CD14-positive monocyte (primary cell): ENCODE measurements around the gene DMRTC2. TPM values are rescaled to one million over a fixed set of nuclear protein-coding genes. Genes with fewer than 3 reads are reported as not detected.

ENCODE experiments used
- DNase-seq, 3 donors: peaks; one replicate each; pipeline ENCODE4 v3.0.0-alpha.2; 2011 to 2022
- H2AFZ ChIP-seq: 2 replicates; pipeline ENCODE4 v1.6.0; 2012; ENCODE audit warnings: mild to moderate bottlenecking, low read depth, low read length, inconsistent platforms; ENCODE audit not compliant: insufficient read depth, poor library complexity, severe bottlenecking
- H3K27ac ChIP-seq, 2 donors: 1 replicate in 1 of 2; 2 replicates in 1 of 2; pipeline ENCODE4 v1.5.1; 2012 to 2013; ENCODE audit warnings: low read length in 2 of 2, control low read depth in 1 of 2, inconsistent platforms in 1 of 2, low read depth in 1 of 2, mild to moderate bottlenecking in 1 of 2
- H3K27me3 ChIP-seq, 2 donors: one replicate each; pipeline versions ENCODE4 v1.6.0 to v1.6.1; 2011 to 2013; ENCODE audit warnings: low read length in 2 of 2; ENCODE audit not compliant: control insufficient read depth in 2 of 2, insufficient read depth in 2 of 2
- H3K36me3 ChIP-seq, 2 donors: replicated peaks in 1 of 2; 1 replicate in 1 of 2; 2 replicates in 1 of 2; pipeline versions ENCODE4 v1.5.1 to v1.6.1; 2012 to 2013; ENCODE audit warnings: low read length in 2 of 2, control low read depth in 1 of 2, inconsistent platforms in 1 of 2, mild to moderate bottlenecking in 1 of 2; ENCODE audit not compliant: insufficient read depth in 2 of 2, control insufficient read depth in 1 of 2
- H3K4me1 ChIP-seq, 2 donors: 1 replicate in 1 of 2; 2 replicates in 1 of 2; pipeline versions ENCODE4 v1.5.1 to v1.6.1; 2012 to 2013; ENCODE audit warnings: low read length in 2 of 2, control low read depth in 1 of 2, inconsistent platforms in 1 of 2, mild to moderate bottlenecking in 1 of 2, moderate library complexity in 1 of 2; ENCODE audit not compliant: insufficient read depth in 2 of 2, control insufficient read depth in 1 of 2
- H3K4me2 ChIP-seq: replicated peaks from 2 replicates; pipeline ENCODE3; 2012; ENCODE audit warnings: low read length, moderate library complexity, mild to moderate bottlenecking; ENCODE audit not compliant: poor library complexity, severe bottlenecking; ENCODE audit errors: extremely low read depth
- H3K4me3 ChIP-seq, 3 experiments: fragments of 200-600 bp in 1 of 3; sonication (generic) in 1 of 3; replicated peaks in 1 of 3; 1 replicate in 2 of 3; 2 replicates in 1 of 3; pipeline ENCODE4 v1.5.1; 2011 to 2013; ENCODE audit warnings: low read length in 3 of 3, mild to moderate bottlenecking in 3 of 3, control low read depth in 2 of 3, low read depth in 2 of 3, inconsistent platforms in 1 of 3, moderate library complexity in 1 of 3
- H3K79me2 ChIP-seq: 2 replicates; pipeline ENCODE4 v1.6.0; 2012; ENCODE audit warnings: mild to moderate bottlenecking, control low read depth, inconsistent platforms, low read length, moderate library complexity; ENCODE audit not compliant: insufficient read depth
- H3K9ac ChIP-seq: 2 replicates; pipeline ENCODE4 v1.6.0; 2017; ENCODE audit warnings: low read length, mild to moderate bottlenecking; ENCODE audit not compliant: insufficient read depth, poor library complexity, severe bottlenecking
- H3K9me3 ChIP-seq, 2 donors: replicated peaks in 1 of 2; 1 replicate in 1 of 2; 2 replicates in 1 of 2; pipeline versions ENCODE4 v1.5.1 to v1.6.1; 2012 to 2013; ENCODE audit warnings: low read length in 2 of 2, control low read depth in 1 of 2; ENCODE audit not compliant: control insufficient read depth in 1 of 2, insufficient read depth in 1 of 2
- H4K20me1 ChIP-seq: 2 replicates; pipeline ENCODE4 v1.6.0; 2012; ENCODE audit warnings: mild to moderate bottlenecking, low read length, control low read depth, moderate library complexity; ENCODE audit not compliant: insufficient read depth
- H3K27ac Mint-ChIP-seq, 7 donors: one replicate each; pipeline ENCODE4 v1.8.0; 2020; ENCODE audit warnings: mild to moderate bottlenecking in 7 of 7, mixed read lengths in 7 of 7, moderate library complexity in 6 of 7, inconsistent platforms in 2 of 7
- H3K27me3 Mint-ChIP-seq, 3 donors: one replicate each; pipeline ENCODE4 v1.8.0; 2021 to 2022; ENCODE audit warnings: low read depth in 3 of 3, mild to moderate bottlenecking in 3 of 3, mixed read lengths in 3 of 3, moderate library complexity in 3 of 3, inconsistent platforms in 1 of 3
- H3K36me3 Mint-ChIP-seq, 2 donors: one replicate each; pipeline ENCODE4 v1.8.0; 2020; ENCODE audit warnings: mixed read lengths in 2 of 2, inconsistent platforms in 1 of 2, mild to moderate bottlenecking in 1 of 2
- H3K4me1 Mint-ChIP-seq: one replicate; pipeline ENCODE4 v1.8.0; 2020; ENCODE audit warnings: mild to moderate bottlenecking, mixed read lengths
- H3K4me3 Mint-ChIP-seq, 2 donors: one replicate each; pipeline ENCODE4 v1.8.0; 2020; ENCODE audit warnings: mild to moderate bottlenecking in 2 of 2, mixed read lengths in 2 of 2, moderate library complexity in 1 of 2
- H3K9me3 Mint-ChIP-seq, 7 donors: one replicate each; pipeline ENCODE4 v1.8.0; 2020 to 2022; ENCODE audit warnings: mixed read lengths in 7 of 7, mild to moderate bottlenecking in 6 of 7, moderate library complexity in 6 of 7, inconsistent platforms in 2 of 7
- CTCF ChIP-seq: fragments of 200-600 bp; IDR thresholded peaks from one replicate; pipeline ENCODE4 v1.8.0; 2022; ENCODE audit warnings: antibody characterized with exemption, mild to moderate bottlenecking
- WGBS: methylation state at CpG from one replicate; pipeline ENCODE4 v1.1.5; 2013; ENCODE audit warnings: missing lambda C conversion rate; ENCODE audit not compliant: insufficient coverage; 5-methylcytosine and 5-hydroxymethylcytosine counted together
- intact Hi-C, 2 donors: fragments of 100-400 bp; cut with micrococcal nuclease; formaldehyde crosslinking; loops; one replicate each; pipeline versions ENCODE4 v1.15.0 to v1.15.1; 2023
- polyA plus RNA-seq, 3 donors: library from polyadenylated mRNA; depleted of rRNA in 1 of 3; unstranded in 2 of 3; stranded (reverse) in 1 of 3; fragments of 300-500 nt in 2 of 3; fragments of >200 nt in 1 of 3; fragmentation: Illumina TruSeq in 2 of 3; gene quantifications; 1 replicate in 2 of 3; 2 replicates in 1 of 3; pipeline ENCODE4 v1.2.3, GENCODE V29; 2012 to 2021

DMRTC2 gene
- polyA plus RNA-seq, 3 donors = not detected

- no peak overlapping the region for H3K27ac ChIP-seq
- H3K4me1 ChIP-seq = no peaks in the 10 kb centered on the region
- H3K36me3 ChIP-seq = peaks cover 84 to 92% of the 10 kb centered on the region in 2 donors
- no peak overlapping the region for H3K4me2 ChIP-seq
- no peak overlapping the region for H3K9ac ChIP-seq
- Mint-ChIP-seq H3K36me3 (peaks cover 67 to 89% of the 10 kb centered on the region in 2 donors), H3K27me3 (peaks cover 0 to 2% (median 2%) of the 10 kb centered on the region in 3 donors), H3K27ac (peak overlapping the region in 2 of 7 donors; percentile 6 to 50), H3K4me3 (no peak overlapping the region), H3K4me1 (no peaks in the 10 kb centered on the region), H3K9me3 (peaks cover 0 to 2% (median 0%) of the 10 kb centered on the region in 7 donors)
- no CpG with 5 or more reads among the region's 3 CpGs for WGBS
- H3K27me3 ChIP-seq = no peaks in the 10 kb centered on the region
- no peak for DNase-seq
- intact Hi-C loops = no loop called here
- no peaks in the 10 kb centered on the region for H3K9me3 ChIP-seq
- peaks cover 98% of the 10 kb centered on the region for H4K20me1 ChIP-seq
- H3K4me3 ChIP-seq = no peak overlapping the region
- peaks cover 37% of the 10 kb centered on the region for H3K79me2 ChIP-seq
- no peak for TF ChIP-seq CTCF
- H2AFZ ChIP-seq = no peak overlapping the region
Observed at GRCh38 chr19:41897181-41897580, 52.3 kb downstream of the DMRTC2 start.

- H3K27me3 Mint-ChIP-seq = peaks cover 0 to 2% (median 2%) of the 10 kb centered on the region in 3 donors
- no peaks in the 10 kb centered on the region for H3K4me1 ChIP-seq
- 94% methylated on average over 3 of the region's 24 CpGs for WGBS
- H3K27ac Mint-ChIP-seq = peak overlapping the region in 3 of 7 donors; percentile 6 to 73 (median 16)
- no peak for DNase-seq
- no peak overlapping the region for H3K4me2 ChIP-seq
- no peak overlapping the region for H3K9ac ChIP-seq
- H3K36me3 Mint-ChIP-seq = peaks cover 68 to 89% of the 10 kb centered on the region in 2 donors
- no peak overlapping the region for H2AFZ ChIP-seq
- H4K20me1 ChIP-seq = peaks cover 98% of the 10 kb centered on the region
- H3K27ac ChIP-seq = no peak overlapping the region
- no peaks in the 10 kb centered on the region for H3K9me3 ChIP-seq
- no peaks in the 10 kb centered on the region for H3K27me3 ChIP-seq
- no peak overlapping the region for H3K4me3 Mint-ChIP-seq
- TF ChIP-seq CTCF = no peak
- H3K4me3 ChIP-seq = no peak overlapping the region
- peaks cover 0 to 2% (median 0%) of the 10 kb centered on the region in 7 donors for H3K9me3 Mint-ChIP-seq
- H3K4me1 Mint-ChIP-seq = no peaks in the 10 kb centered on the region
- H3K79me2 ChIP-seq = peaks cover 31% of the 10 kb centered on the region
- intact Hi-C loops = no loop called here
- peaks cover 84 to 92% of the 10 kb centered on the region in 2 donors for H3K36me3 ChIP-seq
Observed at GRCh38 chr19:41897820-41898219, 53.0 kb downstream of the DMRTC2 start.
